RWPE2 (cell line): ENCODE results near the gene MGARP.

ENCODE experiments used
- ATAC-seq: fragments of 200-7000 bp; cut with Tn5 transposase; 3 replicates; pipeline ENCODE4 v1.9.1; 2021; ENCODE audit warnings: low read depth
- DNase-seq: peaks from one replicate; pipeline ENCODE4 v3.0.0-alpha.2; 2020; ENCODE audit warnings: low spot score
- H3K27ac ChIP-seq: fragments of 450-650 bp; 2 replicates; pipeline ENCODE4 v1.5.1; 2017; ENCODE audit warnings: mild to moderate bottlenecking; ENCODE audit not compliant: poor library complexity, severe bottlenecking
- H3K27me3 ChIP-seq: fragments of 250-450 bp; sonication (Bioruptor Pico); 2 replicates; pipeline ENCODE4 v1.5.1; 2021; ENCODE audit warnings: mild to moderate bottlenecking, moderate library complexity; ENCODE audit not compliant: insufficient read depth, poor library complexity, severe bottlenecking
- H3K36me3 ChIP-seq: fragments of 250-450 bp; sonication (Bioruptor Pico); 2 replicates; pipeline ENCODE4 v1.5.1; 2020; ENCODE audit warnings: low read depth, mild to moderate bottlenecking, moderate library complexity
- H3K4me1 ChIP-seq: fragments of 250-450 bp; sonication (Bioruptor Pico); 2 replicates; pipeline ENCODE4 v1.5.1; 2021; ENCODE audit warnings: mild to moderate bottlenecking, moderate library complexity; ENCODE audit not compliant: insufficient read depth, poor library complexity, severe bottlenecking
- H3K4me3 ChIP-seq: fragments of 250-450 bp; sonication (Bioruptor Pico); 2 replicates; pipeline ENCODE4 v1.5.1; 2021; ENCODE audit warnings: mild to moderate bottlenecking, moderate library complexity; ENCODE audit not compliant: severe bottlenecking
- H3K9me3 ChIP-seq: fragments of 250-450 bp; sonication (Bioruptor Pico); 2 replicates; pipeline ENCODE4 v1.5.1; 2021; ENCODE audit warnings: mild to moderate bottlenecking, moderate library complexity; ENCODE audit not compliant: severe bottlenecking
- TF ChIP-seq, protein P1 (sequence below): fragments of 450-650 bp; IDR thresholded peaks from one replicate; pipeline ENCODE4 v1.5.1; 2017; ENCODE audit warnings: mild to moderate bottlenecking, moderate library complexity; ENCODE audit not compliant: poor library complexity, severe bottlenecking

Gene MGARP

DNA sequence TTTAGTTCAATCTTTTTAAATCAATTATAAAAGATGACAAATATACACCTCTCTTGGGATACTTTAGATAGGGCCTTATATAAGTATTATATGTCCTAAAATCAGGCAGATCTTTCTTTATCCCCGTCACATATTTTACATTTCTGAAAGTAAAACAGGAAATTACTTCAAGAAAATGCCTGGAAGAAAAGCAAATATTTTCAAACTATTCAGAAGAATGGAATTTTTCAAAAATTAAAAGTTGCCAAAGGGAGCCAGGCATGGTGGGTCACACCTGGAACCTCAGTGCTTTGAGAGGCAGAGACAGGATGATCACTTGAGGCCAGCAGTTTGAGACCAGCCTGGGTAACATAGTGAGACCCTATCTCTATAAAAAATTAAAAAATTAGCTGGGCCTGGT lies 34.4 kb downstream of the MGARP start:
- no peak overlapping the region for H3K4me3 ChIP-seq
- peak overlapping the region; percentile 89 for H3K27ac ChIP-seq
- no peaks in the 10 kb centered on the region for H3K9me3 ChIP-seq
- DNase-seq (no peak), ATAC-seq (peak; percentile 6; the same call in 1 of the 3 replicates)
- H3K27me3 ChIP-seq: no peaks in the 10 kb centered on the region
- H3K4me1 ChIP-seq: peaks cover 36% of the 10 kb centered on the region
- no peaks in the 10 kb centered on the region for H3K36me3 ChIP-seq
- TF ChIP-seq, protein P1, sequence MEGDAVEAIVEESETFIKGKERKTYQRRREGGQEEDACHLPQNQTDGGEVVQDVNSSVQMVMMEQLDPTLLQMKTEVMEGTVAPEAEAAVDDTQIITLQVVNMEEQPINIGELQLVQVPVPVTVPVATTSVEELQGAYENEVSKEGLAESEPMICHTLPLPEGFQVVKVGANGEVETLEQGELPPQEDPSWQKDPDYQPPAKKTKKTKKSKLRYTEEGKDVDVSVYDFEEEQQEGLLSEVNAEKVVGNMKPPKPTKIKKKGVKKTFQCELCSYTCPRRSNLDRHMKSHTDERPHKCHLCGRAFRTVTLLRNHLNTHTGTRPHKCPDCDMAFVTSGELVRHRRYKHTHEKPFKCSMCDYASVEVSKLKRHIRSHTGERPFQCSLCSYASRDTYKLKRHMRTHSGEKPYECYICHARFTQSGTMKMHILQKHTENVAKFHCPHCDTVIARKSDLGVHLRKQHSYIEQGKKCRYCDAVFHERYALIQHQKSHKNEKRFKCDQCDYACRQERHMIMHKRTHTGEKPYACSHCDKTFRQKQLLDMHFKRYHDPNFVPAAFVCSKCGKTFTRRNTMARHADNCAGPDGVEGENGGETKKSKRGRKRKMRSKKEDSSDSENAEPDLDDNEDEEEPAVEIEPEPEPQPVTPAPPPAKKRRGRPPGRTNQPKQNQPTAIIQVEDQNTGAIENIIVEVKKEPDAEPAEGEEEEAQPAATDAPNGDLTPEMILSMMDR: no peak

DNA sequence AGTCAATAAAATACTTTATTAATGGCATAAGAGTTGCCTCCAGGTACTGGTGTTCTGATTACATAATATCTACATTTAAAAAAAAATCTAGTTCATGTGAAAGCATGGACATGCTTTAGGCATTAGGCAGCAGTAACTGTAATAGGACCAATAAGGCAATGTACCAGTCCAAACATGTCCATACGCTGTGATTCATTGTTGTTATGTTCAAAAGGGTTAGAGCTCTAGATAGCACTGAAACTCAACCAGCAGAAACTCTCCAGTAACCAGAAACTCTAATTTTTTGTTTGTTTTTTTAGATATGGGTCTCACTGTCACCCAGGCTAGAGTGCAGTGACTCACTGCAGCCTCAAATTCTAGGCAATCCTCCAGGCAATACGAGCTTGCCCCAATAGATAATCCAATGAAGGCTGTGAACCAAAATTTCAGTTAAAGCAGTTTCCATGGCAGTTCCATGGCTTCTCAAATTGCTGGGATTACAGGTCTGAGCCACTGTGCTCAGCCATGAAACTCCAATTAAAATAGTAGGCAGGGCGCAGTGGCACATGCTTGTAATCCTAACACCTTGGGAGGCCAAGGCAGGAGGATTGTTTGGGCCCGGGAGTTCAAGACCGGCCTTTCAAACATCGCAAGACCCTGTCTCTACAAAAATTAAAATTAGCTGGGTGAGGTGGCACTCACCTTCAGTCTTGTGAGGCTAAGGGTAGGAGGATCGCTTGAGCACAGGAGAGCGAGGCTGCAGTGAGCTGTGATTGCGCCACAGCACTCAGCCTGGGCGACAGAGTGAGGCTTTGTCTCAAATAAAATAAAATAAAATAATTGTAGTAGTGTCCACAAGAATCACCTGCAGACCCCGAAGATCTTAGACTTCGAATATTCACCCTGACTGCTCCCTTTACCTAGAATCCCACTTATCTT lies 36.3 kb downstream of the MGARP start:
- H3K4me3 ChIP-seq: no peak overlapping the region
- peak; percentile 95 for ATAC-seq
- TF ChIP-seq, protein P1: no peak

DNA sequence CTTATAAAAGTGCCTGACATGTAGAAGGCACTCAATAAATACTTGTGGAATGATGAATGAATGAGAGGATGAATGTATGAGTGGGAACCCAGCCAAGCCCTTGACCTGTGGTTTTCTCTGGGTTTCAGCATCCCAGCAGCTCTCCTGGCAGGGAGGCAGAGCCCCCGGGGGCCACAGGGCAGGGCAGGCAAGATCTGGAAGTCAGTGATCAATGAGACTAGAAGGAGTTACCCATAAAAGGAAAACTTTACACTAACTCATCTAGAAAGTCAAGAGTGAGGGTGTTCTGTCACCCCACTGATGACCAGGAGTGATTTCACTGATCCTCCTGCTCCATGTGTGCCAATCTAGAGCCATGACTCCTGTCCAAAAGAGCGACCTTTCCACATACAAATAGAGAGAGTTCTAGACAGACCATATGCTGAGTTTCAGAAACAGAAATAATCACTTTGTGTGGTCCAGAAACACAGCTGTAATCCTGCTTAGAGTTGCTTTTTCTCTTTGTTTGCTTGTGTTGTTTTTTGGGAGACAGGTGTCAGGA lies 37.4 kb downstream of the MGARP start:
- ATAC-seq: peak; percentile 22
- Histone ChIP-seq H3K4me1 (peaks cover 36% of the 10 kb centered on the region), H3K9me3 (no peaks in the 10 kb centered on the region), H3K27ac (peak overlapping the region; percentile 89), H3K36me3 (no peaks in the 10 kb centered on the region), H3K4me3 (no peak overlapping the region), H3K27me3 (no peaks in the 10 kb centered on the region)
- TF ChIP-seq, protein P1: no peak
- DNase-seq: peak; percentile 74

More for the DNA sequence above, 36.3 kb downstream of the MGARP start:
- Histone ChIP-seq H3K9me3 (no peaks in the 10 kb centered on the region), H3K27me3 (no peaks in the 10 kb centered on the region), H3K4me1 (peaks cover 36% of the 10 kb centered on the region), H3K36me3 (no peaks in the 10 kb centered on the region), H3K27ac (peak overlapping the region; percentile 89)
- DNase-seq: no peak

DNA sequence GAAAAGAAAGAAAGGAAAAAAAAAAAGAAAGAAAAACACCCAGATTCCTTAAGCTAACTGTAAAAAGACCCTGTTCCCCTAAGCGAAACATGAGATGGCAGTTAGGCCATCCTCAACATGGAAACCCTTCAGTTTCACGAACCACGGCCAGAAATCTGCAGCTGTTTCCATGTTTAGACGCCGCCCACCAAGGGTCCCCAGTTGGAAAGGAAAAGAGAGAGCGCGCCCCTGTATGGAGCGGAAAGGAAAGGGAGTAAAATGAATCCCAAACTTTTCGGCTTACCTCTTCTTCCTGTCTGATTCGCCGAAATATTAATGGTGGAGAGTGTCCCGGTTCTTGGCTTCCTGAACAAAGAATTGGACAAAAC lies 38.3 kb downstream of the MGARP start:
- Histone ChIP-seq H3K4me3 (no peak overlapping the region), H3K4me1 (peaks cover 36% of the 10 kb centered on the region), H3K9me3 (no peaks in the 10 kb centered on the region), H3K27me3 (no peaks in the 10 kb centered on the region), H3K27ac (peak overlapping the region; percentile 89), H3K36me3 (no peaks in the 10 kb centered on the region)
- no peak for DNase-seq
- TF ChIP-seq, protein P1: no peak
- ATAC-seq: no peak
